ENCODE data around the gene PTPRT. TPM values are rescaled to one million over a fixed set of nuclear protein-coding genes. Genes with fewer than 3 reads are reported as not detected.

The PTPRT gene
- polyA plus RNA-seq, 3 donors = not detected

DNA sequence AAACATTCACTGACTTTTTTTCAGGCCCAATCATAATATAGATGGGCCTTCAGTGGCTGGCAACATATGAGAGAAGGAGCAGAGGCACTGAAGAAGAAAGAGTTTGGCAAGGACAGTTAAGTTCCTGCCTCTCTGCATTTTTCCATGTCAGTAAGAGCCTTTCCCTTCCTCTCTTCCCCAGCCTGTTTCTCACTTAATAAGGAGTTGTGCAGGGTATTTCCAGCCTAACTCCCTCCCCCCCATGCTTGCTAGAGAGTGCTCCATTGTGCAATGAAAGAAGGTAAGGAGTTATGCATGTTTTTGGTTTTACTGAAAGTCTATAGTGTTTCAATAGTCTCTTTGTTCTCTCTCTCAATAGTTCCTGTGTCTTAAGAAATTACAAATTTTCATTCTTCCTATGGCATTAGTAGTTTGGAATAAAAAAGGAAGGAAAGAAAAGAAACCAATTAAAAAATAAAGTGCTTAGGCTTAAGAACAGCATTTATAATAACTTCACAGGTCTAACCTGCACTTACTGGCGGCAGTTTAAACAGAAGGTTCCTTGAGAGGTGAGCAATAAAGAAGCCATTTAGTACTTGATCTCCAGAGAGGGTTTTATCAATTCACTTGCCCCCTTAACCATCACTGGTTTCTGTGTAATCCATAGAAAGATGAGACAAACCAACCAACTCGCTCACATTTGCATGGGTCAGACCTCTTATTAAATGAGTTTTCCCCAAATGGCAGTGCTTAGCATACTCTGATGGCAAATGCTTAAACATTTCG, 251.1 kb downstream of the PTPRT start:
- H3K9me3 Mint-ChIP-seq = peaks cover 0 to 7% (median 4%) of the 10 kb centered on the region in 7 donors
- no peaks in the 10 kb centered on the region for H3K36me3 Mint-ChIP-seq
- no peaks in the 10 kb centered on the region for H3K36me3 ChIP-seq (replicated peaks in 1 of 2; ENCODE audit: control insufficient read depth in 1 of 2, insufficient read depth in 2 of 2, low read length in 2 of 2)
- WGBS (ENCODE audit: insufficient coverage) = no CpG with 5 or more reads among the region's 3 CpGs
- TF ChIP-seq, protein P1, sequence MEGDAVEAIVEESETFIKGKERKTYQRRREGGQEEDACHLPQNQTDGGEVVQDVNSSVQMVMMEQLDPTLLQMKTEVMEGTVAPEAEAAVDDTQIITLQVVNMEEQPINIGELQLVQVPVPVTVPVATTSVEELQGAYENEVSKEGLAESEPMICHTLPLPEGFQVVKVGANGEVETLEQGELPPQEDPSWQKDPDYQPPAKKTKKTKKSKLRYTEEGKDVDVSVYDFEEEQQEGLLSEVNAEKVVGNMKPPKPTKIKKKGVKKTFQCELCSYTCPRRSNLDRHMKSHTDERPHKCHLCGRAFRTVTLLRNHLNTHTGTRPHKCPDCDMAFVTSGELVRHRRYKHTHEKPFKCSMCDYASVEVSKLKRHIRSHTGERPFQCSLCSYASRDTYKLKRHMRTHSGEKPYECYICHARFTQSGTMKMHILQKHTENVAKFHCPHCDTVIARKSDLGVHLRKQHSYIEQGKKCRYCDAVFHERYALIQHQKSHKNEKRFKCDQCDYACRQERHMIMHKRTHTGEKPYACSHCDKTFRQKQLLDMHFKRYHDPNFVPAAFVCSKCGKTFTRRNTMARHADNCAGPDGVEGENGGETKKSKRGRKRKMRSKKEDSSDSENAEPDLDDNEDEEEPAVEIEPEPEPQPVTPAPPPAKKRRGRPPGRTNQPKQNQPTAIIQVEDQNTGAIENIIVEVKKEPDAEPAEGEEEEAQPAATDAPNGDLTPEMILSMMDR (IDR thresholded peaks at IDR 0.05) = no peak
- H3K4me2 ChIP-seq (replicated peaks; ENCODE audit: extremely low read depth, low read length, poor library complexity, severe bottlenecking) = no peak overlapping the region
- H3K79me2 ChIP-seq (ENCODE audit: insufficient read depth, low read length) = no peaks in the 10 kb centered on the region
- H3K4me3 ChIP-seq (replicated peaks in 1 of 3; ENCODE audit: low read depth in 2 of 3, low read length in 3 of 3) = no peak overlapping the region
- H3K9ac ChIP-seq (ENCODE audit: insufficient read depth, low read length, poor library complexity, severe bottlenecking) = no peak overlapping the region
- no peak for DNase-seq
- no peaks in the 10 kb centered on the region for H3K9me3 ChIP-seq (replicated peaks in 1 of 2; ENCODE audit: control insufficient read depth in 1 of 2, insufficient read depth in 1 of 2, low read length in 2 of 2)
- no peaks in the 10 kb centered on the region for H3K4me1 Mint-ChIP-seq
- no peak overlapping the region for H2AFZ ChIP-seq (ENCODE audit: insufficient read depth, low read depth, low read length, poor library complexity, severe bottlenecking)
- H3K27me3 ChIP-seq (ENCODE audit: control insufficient read depth in 2 of 2, insufficient read depth in 2 of 2, low read length in 2 of 2) = no peaks in the 10 kb centered on the region
- H3K4me3 Mint-ChIP-seq = no peak overlapping the region
- no peak overlapping the region for H3K27ac Mint-ChIP-seq
- no peaks in the 10 kb centered on the region for H4K20me1 ChIP-seq (ENCODE audit: insufficient read depth, low read length)
- intact Hi-C loops (cut with micrococcal nuclease) = no loop called here
- peaks cover 0 to 2% (median 0%) of the 10 kb centered on the region in 3 donors for H3K27me3 Mint-ChIP-seq (ENCODE audit: low read depth in 3 of 3)
- no peaks in the 10 kb centered on the region for H3K4me1 ChIP-seq (ENCODE audit: control insufficient read depth in 1 of 2, insufficient read depth in 2 of 2, low read length in 2 of 2)
- no peak overlapping the region for H3K27ac ChIP-seq (ENCODE audit: low read depth in 1 of 2, low read length in 2 of 2)

GRCh38 chr20:42936482-42936881, 253.2 kb downstream of the PTPRT start:
- H3K36me3 Mint-ChIP-seq = no peaks in the 10 kb centered on the region
- Histone ChIP-seq H2AFZ (ENCODE audit: insufficient read depth, low read depth, low read length, poor library complexity, severe bottlenecking) (no peak overlapping the region), H3K36me3 (replicated peaks in 1 of 2; ENCODE audit: control insufficient read depth in 1 of 2, insufficient read depth in 2 of 2, low read length in 2 of 2) (no peaks in the 10 kb centered on the region), H3K4me2 (replicated peaks; ENCODE audit: extremely low read depth, low read length, poor library complexity, severe bottlenecking) (no peak overlapping the region), H3K9me3 (replicated peaks in 1 of 2; ENCODE audit: control insufficient read depth in 1 of 2, insufficient read depth in 1 of 2, low read length in 2 of 2) (peaks cover 0 to 6% of the 10 kb centered on the region in 2 donors), H3K27ac (ENCODE audit: low read depth in 1 of 2, low read length in 2 of 2) (no peak overlapping the region), H3K27me3 (ENCODE audit: control insufficient read depth in 2 of 2, insufficient read depth in 2 of 2, low read length in 2 of 2) (no peaks in the 10 kb centered on the region), H3K4me1 (ENCODE audit: control insufficient read depth in 1 of 2, insufficient read depth in 2 of 2, low read length in 2 of 2) (no peaks in the 10 kb centered on the region), H3K4me3 (replicated peaks in 1 of 3; ENCODE audit: low read depth in 2 of 3, low read length in 3 of 3) (no peak overlapping the region), H3K79me2 (ENCODE audit: insufficient read depth, low read length) (no peaks in the 10 kb centered on the region), H3K9ac (ENCODE audit: insufficient read depth, low read length, poor library complexity, severe bottlenecking) (no peak overlapping the region), H4K20me1 (ENCODE audit: insufficient read depth, low read length) (no peaks in the 10 kb centered on the region)
- TF ChIP-seq, protein P1 (IDR thresholded peaks at IDR 0.05) = no peak
- WGBS (ENCODE audit: insufficient coverage) = 92% methylated on average over 3 of the region's 3 CpGs
- no peak overlapping the region for H3K4me3 Mint-ChIP-seq
- no peaks in the 10 kb centered on the region for H3K4me1 Mint-ChIP-seq
- no peak overlapping the region for H3K27ac Mint-ChIP-seq
- intact Hi-C loops (cut with micrococcal nuclease) = no loop called here
- DNase-seq = no peak
- H3K27me3 Mint-ChIP-seq (ENCODE audit: low read depth in 3 of 3) = peaks cover 0 to 2% (median 0%) of the 10 kb centered on the region in 3 donors
- H3K9me3 Mint-ChIP-seq = peaks cover 0 to 11% (median 8%) of the 10 kb centered on the region in 7 donors

Data from CD14-positive monocyte (primary cell).